Inflammatory macrophage (primary cell): ENCODE results near the gene MOGAT2.
A peak's percentile ranks its signal among the peaks of the same experiment; 100 is the strongest.
"Not testable (repeated sequence)": the region's sequence is repeated elsewhere in the genome, so short reads cannot be mapped to it uniquely, and the experiment has no call there.

Source experiments
- DNase-seq, 2 donors: peaks; one replicate each; pipeline ENCODE4 v3.0.0-alpha.2; 2020 to 2022
- total RNA-seq, 18 experiments: gene quantifications; one replicate each; lab custom pipeline; 2026; ENCODE audit warnings: mixed read lengths in 6 of 18, inconsistent platforms in 2 of 18; lab: John Stamatoyannopoulos, UW

The MOGAT2 gene
- total RNA-seq, result 0 to 0.11 (median 0) reads per million in 18 experiments

DNA sequence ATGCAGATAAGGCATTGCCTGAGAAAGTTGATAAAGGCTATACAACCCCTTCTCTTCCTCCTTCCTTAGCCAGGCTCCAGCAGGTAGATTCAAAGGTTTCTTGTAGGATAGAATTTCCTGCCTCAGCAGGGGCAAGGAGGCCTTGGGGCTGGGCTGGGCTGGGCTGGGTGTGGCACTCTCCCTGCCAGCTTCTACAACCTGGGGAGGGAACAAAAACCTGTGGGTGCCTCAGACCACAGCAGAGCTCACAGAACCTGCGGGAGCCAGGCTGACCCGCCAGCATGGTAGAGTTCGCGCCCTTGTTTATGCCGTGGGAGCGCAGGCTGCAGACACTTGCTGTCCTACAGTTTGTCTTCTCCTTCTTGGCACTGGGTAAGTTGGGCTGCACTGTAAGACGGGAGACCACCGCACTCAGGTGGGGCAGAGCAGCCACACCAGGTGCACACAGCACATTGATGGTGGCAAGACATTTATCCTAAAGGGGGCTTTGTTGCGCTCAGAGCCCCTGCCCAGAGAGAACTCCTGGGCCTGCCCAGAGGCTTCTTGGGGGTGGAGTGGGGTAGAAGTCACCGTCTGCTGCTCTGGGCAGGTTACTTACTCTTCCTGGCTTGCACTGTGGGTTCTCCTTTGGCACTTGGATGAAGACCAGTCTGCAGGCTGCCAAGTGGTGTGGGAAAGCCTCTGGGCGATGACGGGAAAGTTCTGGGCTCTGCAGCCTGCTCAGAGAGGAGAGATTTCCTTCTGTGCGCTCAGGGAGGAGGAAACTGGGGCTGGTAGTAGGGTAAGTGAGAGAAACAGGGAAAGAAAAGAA, at the start of gene MOGAT2:
Gene MOGAT2, plus strand, starts transcription at position 231 of the 811 bp plus-strand sequence. Its CDS starts 51 bp downstream, at position 282.
- DNase-seq, result no peak

DNA sequence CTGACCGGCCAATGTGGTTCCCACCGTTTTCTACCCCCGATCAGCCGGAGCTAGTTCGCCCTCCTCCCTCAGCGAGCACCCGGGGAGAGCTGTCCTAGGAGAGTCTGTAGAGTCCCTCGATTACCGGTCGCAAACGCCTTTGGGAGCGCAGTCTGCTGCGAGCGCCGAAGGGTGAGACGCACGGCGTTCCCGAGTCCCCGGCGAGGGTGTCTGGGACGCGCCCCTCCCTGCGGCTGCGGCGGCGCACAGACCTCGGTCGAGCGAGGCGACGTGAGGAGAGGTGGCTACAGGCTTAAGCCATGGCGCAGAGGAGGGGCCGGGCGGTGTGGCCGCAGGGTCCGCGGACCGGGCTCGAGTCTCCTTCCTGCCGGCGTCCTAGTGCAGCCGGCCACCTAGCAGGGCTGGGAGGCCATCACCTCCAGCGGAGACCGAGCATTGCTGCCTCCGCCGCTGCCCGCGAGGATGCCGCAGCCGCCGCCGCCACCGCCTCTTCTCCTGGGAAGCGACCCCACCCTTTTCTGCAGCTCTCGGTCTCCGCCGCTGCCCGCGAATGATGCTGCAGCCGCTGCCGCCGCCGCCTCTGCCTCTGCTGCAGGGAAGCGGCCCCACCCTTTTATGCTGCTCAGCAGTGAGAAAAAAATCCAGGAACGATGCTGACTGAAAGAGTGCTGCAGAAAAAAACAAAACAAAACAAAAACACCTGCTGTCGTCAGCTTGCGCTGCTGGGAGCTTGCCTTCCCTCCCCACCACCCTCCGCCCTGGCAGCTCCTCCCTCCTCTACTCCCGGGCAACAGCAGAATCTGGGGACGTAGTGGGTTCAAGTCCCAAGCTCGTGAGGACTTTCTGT, 49.0 kb upstream of the MOGAT2 start, which contains the start of gene MAP6:
Gene MAP6, minus strand, starts transcription at position 588 of the 847 bp plus-strand sequence. CDS start 669 bp downstream, outside the sequence.
- peak in 1 of 2 donors; percentile 18 for DNase-seq

- DNase-seq, result peak; percentile 37 to 44
Observed at GRCh38 chr11:75673977-75674582, 43.6 kb upstream of the MOGAT2 start.

- no peak for DNase-seq
Observed at GRCh38 chr11:75677275-75677674, 40.4 kb upstream of the MOGAT2 start.

GRCh38 chr11:75677909-75678308, 39.7 kb upstream of the MOGAT2 start:
- no peak for DNase-seq

- DNase-seq, result no peak
Observed at GRCh38 chr11:75678620-75679259, 38.9 kb upstream of the MOGAT2 start.

- DNase-seq, result no peak
Observed at GRCh38 chr11:75679566-75679965, 38.1 kb upstream of the MOGAT2 start.

DNA sequence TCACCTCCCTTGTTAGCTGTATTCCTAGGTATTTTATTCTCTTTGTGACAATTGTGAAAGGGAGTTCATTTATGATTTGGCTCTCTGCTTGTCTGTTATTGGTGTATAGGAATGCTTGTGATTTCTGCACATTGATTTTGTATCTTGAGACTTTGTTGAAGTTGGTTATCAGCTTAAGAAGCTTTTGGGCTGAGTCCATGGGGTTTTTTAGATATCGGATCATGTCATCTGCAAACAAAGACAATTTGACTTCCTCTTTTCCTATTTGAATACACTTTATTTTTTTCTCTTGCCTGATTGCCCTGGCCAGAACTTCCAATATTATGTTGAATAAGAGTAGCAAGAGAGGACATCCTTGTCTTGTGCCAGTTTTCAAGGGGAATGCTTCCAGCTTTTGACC, 33.8 kb upstream of the MOGAT2 start:
- not testable (repeated sequence) for DNase-seq

GRCh38 chr11:75689863-75690609, 27.6 kb upstream of the MOGAT2 start:
- peak; percentile 62 to 77 for DNase-seq

DNA sequence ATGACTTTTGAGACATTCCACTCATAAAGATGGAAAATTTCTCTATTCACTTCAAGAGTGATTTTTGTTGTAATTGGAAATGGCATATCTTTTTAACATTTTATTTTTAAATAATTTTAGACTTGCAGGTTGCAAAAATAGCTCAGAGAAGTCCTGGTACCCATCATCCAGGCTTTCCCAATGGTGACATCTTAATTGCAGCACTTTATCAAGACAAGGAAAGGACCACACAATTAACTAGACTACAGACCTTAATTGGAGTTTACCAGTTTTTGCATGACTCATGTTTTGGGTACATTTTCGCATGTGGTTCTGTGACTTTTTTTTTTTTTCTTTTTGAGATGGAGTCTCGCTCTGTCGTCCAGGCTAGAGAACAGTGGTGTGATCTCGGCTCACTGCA, 25.8 kb upstream of the MOGAT2 start:
- DNase-seq, result no peak

DNA sequence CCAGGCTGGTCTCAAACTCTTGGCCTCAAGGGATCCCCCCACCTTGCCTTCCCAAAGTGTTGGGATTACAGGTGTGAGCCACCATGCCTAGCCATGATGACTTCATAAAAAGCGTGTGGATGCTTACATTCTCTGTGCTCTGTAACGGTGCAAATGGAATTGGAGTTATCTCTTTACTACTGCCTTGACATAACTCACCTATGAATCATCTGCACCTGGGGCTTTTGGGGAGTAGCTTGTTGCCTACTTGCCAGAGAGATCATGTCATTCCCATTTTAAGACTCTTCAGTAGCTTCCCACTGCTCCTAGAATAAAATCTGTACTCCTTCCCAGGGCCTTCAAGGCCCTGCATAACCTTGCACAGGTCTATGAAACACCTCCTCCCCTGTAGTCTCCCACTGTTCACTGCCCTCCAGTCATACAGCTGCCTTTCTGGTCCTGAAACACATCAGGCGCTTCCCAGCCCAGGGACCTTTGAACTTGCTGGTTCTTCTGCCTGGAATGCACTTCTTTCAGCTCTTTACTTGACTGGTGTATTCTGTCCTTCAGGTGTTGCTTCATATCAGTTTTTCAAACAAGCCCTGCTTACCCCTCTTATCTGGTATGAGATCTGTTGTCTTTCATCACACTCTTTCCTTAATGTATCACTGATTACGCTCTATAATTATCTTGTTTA, 19.6 kb upstream of the MOGAT2 start:
- DNase-seq, result no peak

GRCh38 chr11:75700940-75701339, 16.7 kb upstream of the MOGAT2 start:
- DNase-seq, result no peak

- no peak for DNase-seq
Observed at GRCh38 chr11:75703695-75704237, 13.9 kb upstream of the MOGAT2 start.

- no peak for DNase-seq
Observed at GRCh38 chr11:75705541-75705940, 12.1 kb upstream of the MOGAT2 start.

DNA sequence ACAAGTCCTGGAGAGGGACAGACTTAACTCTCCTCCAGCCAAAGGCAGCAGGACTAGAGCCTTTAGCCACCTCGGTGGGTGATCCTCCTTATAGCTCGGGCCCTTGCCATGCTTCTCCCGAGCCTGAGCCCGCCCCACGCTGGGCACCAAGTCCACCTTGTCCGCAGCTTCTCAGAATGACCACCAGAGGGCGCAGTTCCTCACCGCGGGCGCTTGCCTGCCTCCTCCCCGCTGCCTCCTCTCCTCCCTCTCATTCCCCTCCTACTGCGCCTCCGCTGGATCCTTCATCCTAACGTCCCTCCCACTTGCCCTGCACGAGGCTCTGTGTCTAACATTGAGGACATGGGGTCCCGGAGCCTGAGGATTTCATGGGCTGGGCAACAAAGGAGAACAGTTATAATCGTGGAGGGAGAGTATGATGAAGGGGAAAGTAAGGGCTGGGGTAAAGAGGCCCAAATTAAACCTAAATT, 11.3 kb upstream of the MOGAT2 start:
- peak; percentile 63 to 74 for DNase-seq

- no peak for DNase-seq
Observed at GRCh38 chr11:75714211-75714610, 3.4 kb upstream of the MOGAT2 start.

DNA sequence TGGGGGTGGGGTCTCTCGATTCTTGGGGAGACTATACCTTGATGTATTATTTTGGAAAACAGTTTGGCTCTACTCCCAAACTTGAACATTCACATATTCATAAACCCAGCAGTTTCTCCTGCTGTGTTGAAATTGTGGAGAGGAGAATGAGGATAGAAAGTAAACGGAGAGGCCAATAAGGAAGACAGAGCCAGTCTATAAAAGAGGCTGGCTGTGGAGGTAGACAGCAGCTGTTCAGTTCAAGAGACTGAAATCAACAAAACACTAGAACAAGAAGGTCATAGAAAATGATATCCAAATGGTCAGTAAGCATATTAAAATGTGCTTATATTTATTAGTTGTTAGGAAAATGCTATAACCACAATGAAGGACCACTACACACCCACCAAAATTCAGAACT, 1.9 kb upstream of the MOGAT2 start:
- DNase-seq, result no peak

DNA sequence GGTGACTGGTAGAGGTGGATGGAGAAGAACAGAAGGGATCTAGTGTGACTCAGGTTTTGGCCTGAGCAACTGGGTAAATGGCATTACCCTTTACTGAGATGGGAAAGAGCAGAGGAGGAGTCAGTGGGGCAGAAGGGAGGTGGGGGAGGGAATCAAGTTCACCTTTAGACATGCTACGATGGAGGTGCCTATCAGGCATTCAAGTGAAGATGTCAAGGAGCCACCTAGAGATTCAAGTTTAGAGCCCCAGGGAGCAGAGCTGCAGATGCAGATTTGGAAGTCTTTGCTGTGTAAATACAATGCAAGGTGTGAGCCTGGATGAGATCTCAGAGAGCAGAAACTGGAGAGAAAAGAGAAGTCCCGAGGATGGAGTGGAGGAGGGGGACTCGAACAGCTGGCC, 979 bp upstream of the MOGAT2 start:
- DNase-seq, result no peak

DNA sequence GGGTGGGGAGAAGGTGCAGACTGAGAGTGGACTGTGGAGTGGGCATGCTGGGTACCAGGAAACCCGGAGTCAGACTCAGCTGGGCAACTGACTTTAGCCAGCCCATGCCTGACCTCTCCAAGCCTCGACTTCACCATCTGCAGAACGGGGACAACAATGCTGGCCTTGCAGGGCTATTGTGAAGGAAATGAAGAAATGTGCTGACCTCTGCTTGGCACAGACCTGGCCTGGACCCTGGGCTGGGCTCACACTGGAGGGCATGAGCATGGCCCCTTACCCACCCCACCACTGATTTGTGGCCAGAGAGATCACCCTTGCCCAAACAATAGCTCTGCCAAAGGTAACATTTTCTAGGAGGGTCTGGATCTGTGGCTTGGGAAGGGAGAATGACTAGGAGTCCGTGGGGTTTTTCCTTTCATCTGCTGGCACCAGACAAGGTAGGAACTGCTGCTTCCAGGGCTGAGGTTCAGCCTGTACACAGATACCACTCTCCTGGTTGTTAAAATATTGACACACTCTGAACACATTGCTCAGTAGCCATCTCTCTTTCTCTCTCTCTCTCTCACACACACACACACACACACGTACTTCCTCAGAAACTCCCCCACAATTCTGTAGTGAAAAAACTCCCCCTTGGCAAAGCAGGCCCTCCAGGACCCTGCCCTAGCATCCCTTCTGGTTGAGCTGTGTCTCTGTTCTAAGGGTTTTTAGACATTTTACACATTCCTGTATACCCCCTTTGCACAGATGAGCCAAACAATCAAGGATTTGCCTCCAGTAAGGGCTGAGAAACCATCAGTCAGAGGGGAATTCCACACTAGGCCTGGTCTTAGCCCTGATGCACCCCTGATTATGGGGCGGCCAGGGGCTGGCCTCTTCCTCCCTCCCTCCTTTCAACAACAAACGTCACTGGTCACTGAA, 1.0 kb downstream of the MOGAT2 start:
- DNase-seq, result no peak
